Activated naive CD8-positive, alpha-beta T cell treated with anti-CD3 and anti-CD28 coated beads, Interleukin-2, amount 50 U/mL, for 24 hours (primary cell): Measurements from ENCODE around the gene ACADM.
"Not testable (repeated sequence)": the region's sequence is repeated elsewhere in the genome, so short reads cannot be mapped to it uniquely, and the experiment has no call there.

Experiments
- ATAC-seq: fragments of 150-1000 bp; cut with Tn5 transposase; one replicate; pipeline ENCODE4 v1.10.0; 2021
- DNase-seq: peaks from one replicate; pipeline ENCODE4 v3.0.0; 2021
- H3K27ac Mint-ChIP-seq: one replicate; pipeline ENCODE4 v1.8.0; 2021; ENCODE audit warnings: mild to moderate bottlenecking, mixed read lengths
- H3K27me3 Mint-ChIP-seq: one replicate; pipeline ENCODE4 v1.8.0; 2021; ENCODE audit warnings: mixed read lengths
- H3K36me3 Mint-ChIP-seq: one replicate; pipeline ENCODE4 v1.8.0; 2021; ENCODE audit warnings: low read depth, mixed read lengths
- H3K4me1 Mint-ChIP-seq: one replicate; pipeline ENCODE4 v1.8.0; 2021; ENCODE audit warnings: mixed read lengths
- H3K4me3 Mint-ChIP-seq: one replicate; pipeline ENCODE4 v1.8.0; 2021; ENCODE audit warnings: mild to moderate bottlenecking, moderate library complexity, mixed read lengths
- H3K9me3 Mint-ChIP-seq: one replicate; pipeline ENCODE4 v1.8.0; 2021; ENCODE audit warnings: mixed read lengths

Gene ACADM

GRCh38 chr1:75794382-75794781 lies 69.9 kb downstream of the ACADM start:
- ATAC-seq: no peak
- H3K27me3 Mint-ChIP-seq: no peaks in the 10 kb centered on the region
- no peaks in the 10 kb centered on the region for H3K9me3 Mint-ChIP-seq
- DNase-seq: no peak
- H3K4me1 Mint-ChIP-seq: peaks cover 42% of the 10 kb centered on the region
- H3K36me3 Mint-ChIP-seq: peaks cover 77% of the 10 kb centered on the region
- H3K27ac Mint-ChIP-seq: peak overlapping the region; percentile 61
- no peak overlapping the region for H3K4me3 Mint-ChIP-seq

- peak; percentile 31 for DNase-seq
- Mint-ChIP-seq H3K36me3 (peaks cover 64% of the 10 kb centered on the region), H3K9me3 (no peaks in the 10 kb centered on the region), H3K27me3 (no peaks in the 10 kb centered on the region), H3K27ac (peak overlapping the region; percentile 82), H3K4me1 (peaks cover 29% of the 10 kb centered on the region), H3K4me3 (no peak overlapping the region)
- ATAC-seq: no peak
Observed at GRCh38 chr1:75795703-75796193, 71.2 kb downstream of the ACADM start.

DNA sequence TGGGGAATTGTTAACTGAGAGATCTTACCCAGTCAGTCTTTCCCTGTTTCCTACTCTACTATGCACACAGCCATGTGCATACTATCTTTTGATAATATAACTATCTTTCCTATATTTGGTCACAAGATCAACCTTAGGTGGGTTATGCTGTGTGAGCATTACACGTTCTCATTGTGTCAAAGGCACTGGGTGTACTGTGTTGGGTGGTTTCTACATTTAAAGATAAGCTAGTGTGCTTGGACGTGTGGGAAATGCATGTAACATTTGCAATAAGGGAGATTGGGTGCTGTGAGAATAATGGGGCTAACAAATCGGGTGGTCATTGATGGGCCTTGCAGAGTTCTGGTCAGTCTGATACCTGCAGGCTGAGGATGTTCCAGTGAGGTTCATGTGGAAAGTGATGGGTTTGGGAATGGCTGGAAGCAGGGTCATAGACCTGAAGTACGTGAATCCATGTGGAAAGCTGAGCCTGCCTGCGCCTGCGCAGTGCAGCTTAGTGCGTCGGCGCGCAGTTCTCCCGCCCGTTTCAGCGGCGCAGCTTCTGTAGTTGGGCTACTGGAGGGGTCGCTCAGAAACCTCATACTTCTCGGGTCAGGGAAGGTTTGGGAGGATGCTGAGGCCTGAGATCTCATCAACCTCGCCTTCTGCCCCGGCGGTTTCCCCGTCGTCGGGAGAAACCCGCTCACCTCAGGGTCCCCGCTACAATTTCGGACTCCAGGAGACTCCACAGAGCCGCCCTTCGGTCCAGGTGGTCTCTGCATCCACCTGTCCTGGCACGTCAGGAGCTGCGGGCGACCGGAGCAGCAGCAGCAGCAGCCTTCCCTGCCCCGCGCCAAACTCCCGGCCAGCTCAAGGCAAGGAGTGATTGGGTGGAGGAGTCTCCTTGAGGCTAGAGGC lies 72.1 kb downstream of the ACADM start, which contains the start of gene MSH4:
MSH4 (plus strand) TSS at position 507 of the 897 bp plus-strand sequence; CDS start at position 611, 104 bp downstream.
- Mint-ChIP-seq H3K36me3 (peaks cover 55% of the 10 kb centered on the region), H3K27ac (peak within 1 kb of the TSS; percentile 82), H3K4me1 (peaks cover 21% of the 10 kb centered on the region), H3K4me3 (peak within 1 kb of the TSS; percentile 18), H3K27me3 (no peaks in the 10 kb centered on the region), H3K9me3 (no peaks in the 10 kb centered on the region)
- DNase-seq: peak; percentile 55
- peak; percentile 47 for ATAC-seq

DNA sequence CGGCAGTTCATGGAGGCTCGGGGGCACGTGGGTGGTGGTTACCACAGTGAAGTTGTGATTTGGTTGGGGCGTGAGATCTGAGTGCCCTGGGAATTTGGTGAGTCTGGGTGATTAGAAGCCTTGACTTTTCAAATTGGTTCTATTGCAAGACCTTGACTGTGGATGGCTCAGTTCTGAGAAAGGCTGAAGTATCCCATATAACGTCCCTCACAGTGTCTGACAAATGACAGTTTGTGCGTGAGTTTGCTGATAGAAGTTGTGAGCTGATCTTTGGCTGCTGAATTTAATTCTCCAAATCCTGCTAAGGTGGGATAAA lies 72.7 kb downstream of the ACADM start:
- no peaks in the 10 kb centered on the region for H3K27me3 Mint-ChIP-seq
- peaks cover 17% of the 10 kb centered on the region for H3K4me1 Mint-ChIP-seq
- DNase-seq: no peak

DNA sequence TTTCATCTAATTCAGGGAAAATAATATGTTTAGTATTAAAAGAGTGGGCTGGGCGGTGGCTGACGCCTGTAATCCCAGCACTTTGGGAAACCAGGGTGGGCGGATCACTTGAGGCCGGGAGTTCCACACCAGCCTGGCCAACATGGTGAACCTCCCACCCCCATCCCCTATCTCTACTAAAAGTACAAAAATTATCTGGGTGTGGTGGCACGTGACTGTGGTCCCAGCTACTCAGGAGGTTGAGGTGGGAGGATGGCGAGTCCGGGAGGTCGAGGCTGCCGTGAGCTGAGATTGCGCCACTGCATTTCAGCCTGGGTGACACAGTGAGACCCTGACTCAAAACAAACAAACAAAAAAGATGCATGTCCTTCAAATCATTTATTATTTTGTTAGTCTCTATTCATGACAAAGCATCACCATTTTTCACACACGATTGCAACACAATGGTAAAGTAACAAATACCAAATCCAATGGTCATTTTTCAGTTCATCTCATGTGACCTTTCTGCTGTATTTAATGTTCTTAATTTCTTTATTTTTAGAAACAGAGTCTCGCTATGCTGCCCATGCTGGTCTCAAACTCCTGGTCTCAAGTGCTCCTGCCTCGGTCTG lies 73.2 kb downstream of the ACADM start:
- ATAC-seq: no peak
- no peak overlapping the region for H3K27ac Mint-ChIP-seq
- peaks cover 12% of the 10 kb centered on the region for H3K4me1 Mint-ChIP-seq
- DNase-seq: no peak
- peaks cover 44% of the 10 kb centered on the region for H3K36me3 Mint-ChIP-seq
- H3K27me3 Mint-ChIP-seq: no peaks in the 10 kb centered on the region
- no peaks in the 10 kb centered on the region for H3K9me3 Mint-ChIP-seq
- no peak overlapping the region for H3K4me3 Mint-ChIP-seq

More for the DNA sequence above, 72.7 kb downstream of the ACADM start:
- Mint-ChIP-seq H3K9me3 (no peaks in the 10 kb centered on the region), H3K4me3 (no peak overlapping the region), H3K27ac (peak overlapping the region; percentile 21), H3K36me3 (peaks cover 49% of the 10 kb centered on the region)
- ATAC-seq: no peak

DNA sequence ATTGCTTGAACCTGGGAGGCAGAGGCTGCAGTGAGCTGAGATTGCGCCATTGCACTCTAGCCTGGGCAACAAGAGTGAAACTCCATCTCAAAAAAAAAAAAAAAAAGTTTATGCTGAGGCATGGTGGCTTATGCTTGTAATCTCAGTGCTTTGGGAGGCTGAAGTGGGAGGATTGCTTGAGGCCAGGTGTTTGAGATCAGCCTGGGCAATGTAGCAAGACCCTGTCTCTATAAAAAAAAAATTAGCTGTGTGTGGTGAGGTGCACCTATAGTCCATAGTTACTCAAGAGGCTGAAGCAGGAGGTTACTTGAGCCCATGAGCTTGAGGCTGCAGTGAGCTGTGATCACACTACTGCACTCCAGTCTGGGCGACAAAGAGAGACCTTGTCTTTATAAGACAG lies 77.0 kb downstream of the ACADM start:
- peaks cover 11% of the 10 kb centered on the region for H3K36me3 Mint-ChIP-seq
- not testable (repeated sequence) for DNase-seq, H3K4me1 Mint-ChIP-seq, H3K4me3 Mint-ChIP-seq, ATAC-seq, H3K27ac Mint-ChIP-seq, H3K9me3 Mint-ChIP-seq, H3K27me3 Mint-ChIP-seq

DNA sequence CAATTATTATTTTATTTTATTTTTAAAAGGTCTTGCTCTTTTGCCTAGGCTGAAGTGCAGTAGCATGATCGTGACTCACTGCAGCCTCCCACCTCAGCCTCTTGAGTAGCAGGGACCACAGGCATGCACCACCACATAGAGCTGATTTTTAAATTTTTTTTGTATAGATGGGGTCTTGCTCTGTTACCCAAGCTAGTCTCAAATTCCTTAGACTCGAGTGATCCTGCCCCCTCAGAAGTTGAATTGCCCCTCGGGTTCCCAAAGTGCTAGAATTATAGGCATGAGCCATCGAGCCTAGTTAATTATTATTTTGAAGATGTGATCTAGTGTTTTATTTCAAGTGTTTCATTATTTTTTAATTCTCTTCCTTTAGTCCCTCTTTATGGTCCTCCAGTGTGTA lies 84.4 kb downstream of the ACADM start:
- no peaks in the 10 kb centered on the region for H3K27me3 Mint-ChIP-seq
- no peak overlapping the region for H3K4me3 Mint-ChIP-seq
- DNase-seq (no peak), ATAC-seq (no peak)
- no peaks in the 10 kb centered on the region for H3K9me3 Mint-ChIP-seq
- H3K4me1 Mint-ChIP-seq: no peaks in the 10 kb centered on the region
- no peak overlapping the region for H3K27ac Mint-ChIP-seq
- H3K36me3 Mint-ChIP-seq: no peaks in the 10 kb centered on the region

- not testable (repeated sequence) for H3K27ac Mint-ChIP-seq, H3K27me3 Mint-ChIP-seq, H3K36me3 Mint-ChIP-seq, ATAC-seq, DNase-seq, H3K4me3 Mint-ChIP-seq, H3K4me1 Mint-ChIP-seq, H3K9me3 Mint-ChIP-seq
Observed at GRCh38 chr1:75810113-75810512, 85.6 kb downstream of the ACADM start.

DNA sequence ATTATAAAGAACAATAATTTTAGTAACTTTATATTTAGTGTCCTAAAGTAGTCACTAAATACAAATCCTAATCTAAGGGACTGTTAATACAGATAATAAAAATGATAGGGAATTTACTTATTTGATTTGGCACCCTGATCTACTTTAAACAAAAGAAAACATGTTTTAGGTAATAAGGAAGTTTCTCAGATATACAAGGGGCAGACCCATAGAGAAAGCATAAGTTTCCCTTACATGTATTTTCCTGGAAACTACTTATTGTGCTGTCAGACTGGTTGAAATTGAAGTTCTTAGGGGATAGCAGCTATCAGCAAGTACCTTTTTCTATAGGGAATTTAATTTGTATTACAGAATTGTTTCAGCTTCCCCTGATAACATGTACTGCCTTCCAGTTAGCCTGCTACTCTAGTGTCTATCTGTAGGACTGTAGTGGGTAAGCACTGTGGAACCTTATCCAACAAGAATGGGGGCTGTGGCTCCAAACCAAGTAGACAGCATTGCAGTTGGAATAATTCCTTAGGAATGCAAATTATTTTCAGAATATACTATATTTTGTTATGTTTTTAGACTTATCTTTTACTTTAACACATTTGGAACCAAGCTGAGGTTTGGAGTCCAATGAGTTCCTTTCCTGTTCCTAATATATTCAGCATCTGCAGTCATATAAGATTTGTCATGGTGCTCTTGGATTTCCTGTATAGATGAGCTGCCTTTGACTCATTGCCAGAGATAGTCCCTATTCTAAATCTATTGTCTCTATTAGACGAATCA lies 86.9 kb downstream of the ACADM start:
- DNase-seq (no peak), ATAC-seq (no peak)
- H3K27ac Mint-ChIP-seq: no peak overlapping the region
- H3K4me1 Mint-ChIP-seq: no peaks in the 10 kb centered on the region
- no peak overlapping the region for H3K4me3 Mint-ChIP-seq
- H3K27me3 Mint-ChIP-seq: no peaks in the 10 kb centered on the region
- no peaks in the 10 kb centered on the region for H3K36me3 Mint-ChIP-seq
- H3K9me3 Mint-ChIP-seq: no peaks in the 10 kb centered on the region

DNA sequence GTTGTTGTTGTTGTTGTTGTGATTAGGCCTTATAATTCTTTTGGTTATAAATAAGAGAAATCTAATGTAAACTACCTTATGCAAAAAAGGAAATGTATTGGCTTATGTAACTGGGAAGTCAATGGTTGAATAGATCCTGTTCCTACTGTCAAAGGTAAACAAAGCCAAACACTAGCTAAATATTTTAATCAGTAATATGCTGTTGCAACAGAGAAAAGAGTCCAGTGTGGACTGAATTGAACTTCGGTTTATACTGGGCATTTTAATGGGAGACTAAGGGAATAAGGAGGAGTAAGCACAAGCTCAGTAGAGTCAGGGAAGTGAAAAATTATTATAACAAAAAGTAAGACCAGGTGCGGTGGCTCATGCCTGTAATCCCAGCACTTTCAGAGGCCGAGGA lies 87.6 kb downstream of the ACADM start:
- DNase-seq (no peak), ATAC-seq (no peak)
- Mint-ChIP-seq H3K9me3 (no peaks in the 10 kb centered on the region), H3K27me3 (no peaks in the 10 kb centered on the region), H3K27ac (no peak overlapping the region), H3K4me3 (no peak overlapping the region), H3K36me3 (no peaks in the 10 kb centered on the region), H3K4me1 (no peaks in the 10 kb centered on the region)
